Epithelial cell of proximal tubule (primary cell): Measurements from ENCODE around the gene ABHD16A. TPM values are rescaled to one million over a fixed set of nuclear protein-coding genes. Genes with fewer than 3 reads are reported as not detected.
A peak's percentile ranks its signal among the peaks of the same experiment; 100 is the strongest.

Source experiments
- DNase-seq: peaks from one replicate; pipeline ENCODE4 v3.0.0-alpha.2; 2011; ENCODE audit warnings: low read depth
- H3K4me3 ChIP-seq: 2 replicates; pipeline ENCODE4 v1.5.1; 2011; ENCODE audit warnings: low read depth, mild to moderate bottlenecking, low read length
- total RNA-seq: library from RNA; depleted of rRNA; stranded (reverse); fragments of >200 nt; gene quantifications from 2 replicates; pipeline ENCODE4 v1.2.3, GENCODE V29; 2015
- TF ChIP-seq, protein P1 (sequence below): conservative IDR thresholded peaks from 2 replicates; pipeline ENCODE4 v1.5.1; 2012; ENCODE audit warnings: low read depth, mild to moderate bottlenecking, low read length

The ABHD16A gene
- total RNA-seq, 1 donor from 2014 or later, result 25.4 TPM

DNA sequence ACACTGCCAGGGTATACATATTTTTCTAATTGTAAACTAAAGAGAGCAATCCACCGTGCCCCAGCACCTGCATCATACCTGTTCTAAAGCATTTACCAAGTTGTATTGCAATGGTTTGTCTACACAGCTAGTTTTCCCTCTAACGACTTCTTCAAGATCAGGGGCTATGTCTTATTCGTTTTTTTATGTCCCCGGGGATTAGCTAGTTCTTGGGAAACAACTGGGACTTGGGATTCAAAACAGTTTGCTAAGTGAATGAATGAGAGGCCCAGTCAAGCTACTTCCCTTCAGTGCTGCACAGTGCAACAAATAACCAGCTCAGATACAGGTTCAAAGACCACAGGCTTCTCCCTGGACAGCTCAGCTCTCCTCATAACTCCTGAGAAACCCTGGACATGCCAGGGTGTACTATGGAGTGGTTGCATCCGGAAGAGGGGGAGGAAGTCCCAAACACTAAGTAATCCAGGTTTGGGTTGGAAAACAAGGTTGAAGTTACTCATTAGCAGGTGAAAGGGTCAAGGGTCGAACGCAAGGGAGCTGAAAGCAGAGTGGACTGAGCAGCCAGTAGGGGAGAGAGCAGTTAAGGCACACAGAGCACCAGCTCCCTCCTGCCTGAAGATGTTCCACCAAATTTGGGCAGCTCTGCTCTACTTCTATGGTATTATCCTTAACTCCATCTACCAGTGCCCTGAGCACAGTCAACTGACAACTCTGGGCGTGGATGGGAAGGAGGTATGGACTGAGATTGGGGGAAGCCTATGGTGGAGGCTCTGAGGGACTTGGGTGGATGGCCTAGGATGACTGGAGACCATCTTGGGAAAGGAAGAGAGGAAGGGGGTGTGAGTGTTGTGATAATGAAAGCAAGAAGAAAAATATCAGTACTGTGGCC is 47.5 kb downstream of the ABHD16A start, which contains the start of gene APOM:
Gene APOM (plus strand): TSS at position 546 of the 889 bp plus-strand sequence. CDS start 73 bp downstream, at position 619.
- DNase-seq, result peak; percentile 67
- H3K4me3 ChIP-seq, result no peak within 1 kb of the TSS
- TF ChIP-seq, protein P1, sequence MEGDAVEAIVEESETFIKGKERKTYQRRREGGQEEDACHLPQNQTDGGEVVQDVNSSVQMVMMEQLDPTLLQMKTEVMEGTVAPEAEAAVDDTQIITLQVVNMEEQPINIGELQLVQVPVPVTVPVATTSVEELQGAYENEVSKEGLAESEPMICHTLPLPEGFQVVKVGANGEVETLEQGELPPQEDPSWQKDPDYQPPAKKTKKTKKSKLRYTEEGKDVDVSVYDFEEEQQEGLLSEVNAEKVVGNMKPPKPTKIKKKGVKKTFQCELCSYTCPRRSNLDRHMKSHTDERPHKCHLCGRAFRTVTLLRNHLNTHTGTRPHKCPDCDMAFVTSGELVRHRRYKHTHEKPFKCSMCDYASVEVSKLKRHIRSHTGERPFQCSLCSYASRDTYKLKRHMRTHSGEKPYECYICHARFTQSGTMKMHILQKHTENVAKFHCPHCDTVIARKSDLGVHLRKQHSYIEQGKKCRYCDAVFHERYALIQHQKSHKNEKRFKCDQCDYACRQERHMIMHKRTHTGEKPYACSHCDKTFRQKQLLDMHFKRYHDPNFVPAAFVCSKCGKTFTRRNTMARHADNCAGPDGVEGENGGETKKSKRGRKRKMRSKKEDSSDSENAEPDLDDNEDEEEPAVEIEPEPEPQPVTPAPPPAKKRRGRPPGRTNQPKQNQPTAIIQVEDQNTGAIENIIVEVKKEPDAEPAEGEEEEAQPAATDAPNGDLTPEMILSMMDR, result no peak

DNA sequence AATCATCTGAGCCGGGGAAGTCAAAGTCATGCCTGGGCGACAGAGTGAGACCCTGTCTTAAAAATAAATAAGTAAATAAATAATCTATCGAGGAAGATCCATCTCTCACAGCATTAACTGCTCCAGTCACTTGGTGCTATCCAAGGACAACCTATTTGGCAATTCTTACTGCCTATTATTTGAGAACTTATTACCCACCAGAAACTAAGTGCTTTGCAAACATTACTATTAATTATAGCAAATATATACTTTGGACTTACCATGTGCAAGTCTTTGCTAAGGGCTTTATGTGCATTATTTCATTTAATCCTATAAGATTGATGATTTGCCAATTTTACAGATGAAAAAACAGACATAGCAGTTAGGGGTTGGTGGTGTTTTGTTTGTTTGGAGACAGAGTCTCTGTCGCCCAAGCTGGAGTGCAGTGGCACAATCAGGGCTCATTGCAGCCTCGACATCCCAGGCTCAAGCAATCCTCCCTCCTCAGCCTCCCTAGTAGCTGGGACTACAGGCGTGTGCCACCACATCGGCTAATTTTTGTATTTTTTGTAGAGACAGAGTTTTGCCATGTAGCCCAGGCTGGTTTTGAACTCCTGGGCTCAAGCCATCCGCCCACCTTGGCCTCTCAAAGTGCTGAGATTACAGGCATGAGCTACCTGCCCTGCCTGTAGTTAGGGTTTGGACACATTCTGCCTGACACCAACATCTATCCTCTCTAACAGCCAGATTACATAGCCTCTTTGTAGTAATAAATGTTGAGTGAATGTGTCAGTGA is 48.4 kb downstream of the ABHD16A start:
- H3K4me3 ChIP-seq, result no peak overlapping the region
- TF ChIP-seq, protein P1, result no peak
- DNase-seq, result no peak

GRCh38 chr6:31652925-31653724 is 50.0 kb downstream of the ABHD16A start:
- TF ChIP-seq, protein P1, result no peak
- DNase-seq, result peak; percentile 69
- H3K4me3 ChIP-seq, result peak overlapping the region; percentile 84

GRCh38 chr6:31651602-31652191 is 51.4 kb downstream of the ABHD16A start:
- TF ChIP-seq, protein P1, result no peak
- peak overlapping the region; percentile 84 for H3K4me3 ChIP-seq
- DNase-seq, result no peak

DNA sequence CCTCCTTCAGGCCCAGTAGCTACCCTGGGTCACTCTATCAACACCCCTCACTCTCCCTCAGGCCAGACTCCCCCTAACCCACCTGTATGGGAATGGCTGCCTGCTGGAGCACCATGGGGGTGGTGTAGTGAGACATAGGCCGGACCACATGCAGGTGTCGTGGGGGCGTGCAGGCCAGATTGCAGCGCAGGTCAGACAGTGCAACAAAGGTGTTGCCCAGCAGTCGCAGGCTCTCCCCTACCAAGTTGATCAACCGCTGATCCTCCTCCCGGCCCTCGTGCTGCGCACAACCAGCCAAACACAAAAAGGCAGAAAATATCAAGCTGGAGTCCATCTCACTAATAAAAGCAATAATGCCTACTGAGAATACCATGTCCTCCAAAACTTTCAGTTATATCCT is 57.8 kb downstream of the ABHD16A start:
- H3K4me3 ChIP-seq, result no peak overlapping the region
- DNase-seq, result no peak
- TF ChIP-seq, protein P1, result no peak

GRCh38 chr6:31643818-31644454 is 59.2 kb downstream of the ABHD16A start:
- no peak overlapping the region for H3K4me3 ChIP-seq
- TF ChIP-seq, protein P1, result no peak
- DNase-seq, result no peak
